Trophoblast cell (in vitro differentiated cells and primary cell): ENCODE data around the gene FOSL2.

Source experiments
- DNase-seq, 2 donors: peaks; one replicate each; pipeline ENCODE4 v3.0.0-alpha.2; 2016
- H2AFZ ChIP-seq: 2 replicates; pipeline ENCODE4 v1.6.1; 2013; ENCODE audit warnings: low read length, moderate library complexity, mild to moderate bottlenecking; ENCODE audit not compliant: insufficient read depth, poor library complexity
- H2AK5ac ChIP-seq: 2 replicates; pipeline ENCODE4 v1.6.1; 2013; ENCODE audit warnings: mild to moderate bottlenecking, low read length
- H2BK120ac ChIP-seq: 2 replicates; pipeline ENCODE4 v1.6.1; 2013; ENCODE audit warnings: low read length, mild to moderate bottlenecking, moderate library complexity; ENCODE audit not compliant: insufficient read depth, poor library complexity
- H2BK12ac ChIP-seq: 2 replicates; pipeline ENCODE4 v1.6.1; 2013; ENCODE audit warnings: mild to moderate bottlenecking, low read length, moderate library complexity
- H2BK5ac ChIP-seq: 2 replicates; pipeline ENCODE4 v1.6.1; 2013; ENCODE audit warnings: low read length, low read depth, moderate library complexity, mild to moderate bottlenecking; ENCODE audit not compliant: poor library complexity
- H3K14ac ChIP-seq: 2 replicates; pipeline ENCODE4 v1.6.1; 2013; ENCODE audit warnings: mild to moderate bottlenecking, low read length
- H3K18ac ChIP-seq: 2 replicates; pipeline ENCODE4 v1.6.1; 2013; ENCODE audit warnings: mild to moderate bottlenecking, low read length
- H3K23ac ChIP-seq: 2 replicates; pipeline ENCODE4 v1.6.1; 2013; ENCODE audit warnings: low read length
- H3K27ac ChIP-seq: 2 replicates; pipeline ENCODE4 v1.5.1; 2013; ENCODE audit warnings: low read depth, mild to moderate bottlenecking, inconsistent platforms, low read length, moderate library complexity
- H3K27me3 ChIP-seq: 2 replicates; pipeline ENCODE4 v1.6.1; 2013; ENCODE audit warnings: inconsistent platforms, mild to moderate bottlenecking, low read length, moderate library complexity; ENCODE audit not compliant: insufficient read depth
- H3K36me3 ChIP-seq, 2 experiments: 1 replicate in 1 of 2; 2 replicates in 1 of 2; pipeline ENCODE4 v1.6.1; 2013; ENCODE audit warnings: low read length in 2 of 2, mild to moderate bottlenecking in 2 of 2, moderate library complexity in 1 of 2; ENCODE audit not compliant: insufficient read depth in 2 of 2, control insufficient read depth in 1 of 2
- H3K4ac ChIP-seq: 2 replicates; pipeline ENCODE4 v1.6.1; 2013; ENCODE audit warnings: low read depth, mild to moderate bottlenecking, low read length, moderate library complexity
- H3K4me1 ChIP-seq, 2 experiments: 1 replicate in 1 of 2; 2 replicates in 1 of 2; pipeline ENCODE4 v1.6.1; 2013; ENCODE audit warnings: low read length in 2 of 2, mild to moderate bottlenecking in 2 of 2, moderate library complexity in 1 of 2; ENCODE audit not compliant: insufficient read depth in 2 of 2, control insufficient read depth in 1 of 2
- H3K4me2 ChIP-seq: 2 replicates; pipeline ENCODE4 v1.6.1; 2013; ENCODE audit warnings: inconsistent platforms, mild to moderate bottlenecking, low read length, moderate library complexity
- H3K4me3 ChIP-seq: 2 replicates; pipeline ENCODE4 v1.5.1; 2013; ENCODE audit warnings: mild to moderate bottlenecking, low read depth, low read length, inconsistent platforms
- H3K79me1 ChIP-seq: one replicate; pipeline ENCODE4 v1.6.1; 2013; ENCODE audit warnings: low read length
- H3K79me2 ChIP-seq: 2 replicates; pipeline ENCODE4 v1.6.1; 2013; ENCODE audit warnings: low read length, mild to moderate bottlenecking; ENCODE audit not compliant: control insufficient read depth, insufficient read depth, poor library complexity
- H3K9ac ChIP-seq: 2 replicates; pipeline ENCODE4 v1.6.1; 2013; ENCODE audit warnings: mild to moderate bottlenecking, low read length
- H3K9me3 ChIP-seq: 2 replicates; pipeline ENCODE4 v1.6.1; 2013; ENCODE audit warnings: low read depth, mild to moderate bottlenecking, control low read depth, inconsistent platforms, low read length; ENCODE audit not compliant: insufficient read depth
- H4K12ac ChIP-seq: 2 replicates; pipeline ENCODE4 v1.6.1; 2013; ENCODE audit warnings: low read depth, mild to moderate bottlenecking, low read length, moderate library complexity
- H4K8ac ChIP-seq: 2 replicates; pipeline ENCODE4 v1.6.1; 2013; ENCODE audit warnings: low read depth, mild to moderate bottlenecking, low read length, moderate library complexity
- H4K91ac ChIP-seq: one replicate; pipeline ENCODE4 v1.6.1; 2013; ENCODE audit warnings: low read depth, mild to moderate bottlenecking, low read length, moderate library complexity
- WGBS: extraction: QIAGEN DNeasy Blood & Tissue Kit; methylation state at CpG from one replicate; pipeline ENCODE4 v1.1.7; 2013; ENCODE audit warnings: missing lambda C conversion rate; ENCODE audit not compliant: insufficient read length, insufficient coverage; ENCODE audit errors: extremely low coverage; 5-methylcytosine and 5-hydroxymethylcytosine counted together

Gene FOSL2

GRCh38 chr2:28391564-28392296 lies 928 bp upstream of the FOSL2 start:
- H2BK120ac ChIP-seq: peak overlapping the region; percentile 57
- no peaks in the 10 kb centered on the region for H3K36me3 ChIP-seq
- WGBS: no CpG with 5 or more reads among the region's 70 CpGs
- peak; percentile 84 to 85 for DNase-seq
- H3K4me1 ChIP-seq: peaks cover 21 to 27% of the 10 kb centered on the region in 2 experiments
- H3K79me2 ChIP-seq: peaks cover 36% of the 10 kb centered on the region
- peak overlapping the region; percentile 37 for H2AFZ ChIP-seq
- peak overlapping the region; percentile 87 for H3K14ac ChIP-seq
- H3K18ac ChIP-seq: peak overlapping the region; percentile 34
- H3K9ac ChIP-seq: peak overlapping the region; percentile 80
- no peak overlapping the region for H4K12ac ChIP-seq
- H3K27me3 ChIP-seq: no peaks in the 10 kb centered on the region
- peak overlapping the region; percentile 86 for H4K91ac ChIP-seq
- H2BK5ac ChIP-seq: peak overlapping the region; percentile 97
- H2AK5ac ChIP-seq: no peak overlapping the region
- H4K8ac ChIP-seq: peak overlapping the region; percentile 98
- peaks cover 61% of the 10 kb centered on the region for H3K79me1 ChIP-seq
- H3K23ac ChIP-seq: no peak overlapping the region
- peak overlapping the region; percentile 12 for H3K4ac ChIP-seq
- peak overlapping the region; percentile 66 for H3K4me3 ChIP-seq
- peak overlapping the region; percentile 67 for H3K4me2 ChIP-seq
- H3K27ac ChIP-seq: peak overlapping the region; percentile 98
- no peak overlapping the region for H2BK12ac ChIP-seq
- no peaks in the 10 kb centered on the region for H3K9me3 ChIP-seq

- Histone ChIP-seq H2AK5ac (no peak overlapping the region), H4K12ac (peak overlapping the region; percentile 71), H3K27ac (peak overlapping the region; percentile 98), H3K9ac (peak overlapping the region; percentile 81), H3K27me3 (no peaks in the 10 kb centered on the region), H3K23ac (no peak overlapping the region), H3K36me3 (peaks cover 2% of the 10 kb centered on the region in 2 experiments), H3K79me1 (peaks cover 57% of the 10 kb centered on the region), H3K79me2 (peaks cover 40% of the 10 kb centered on the region), H3K9me3 (no peaks in the 10 kb centered on the region), H4K8ac (peak overlapping the region; percentile 48), H3K18ac (peak overlapping the region; percentile 90), H3K4me3 (peak overlapping the region; percentile 83), H3K4me1 (peaks cover 16 to 22% of the 10 kb centered on the region in 2 experiments), H2BK12ac (peak overlapping the region; percentile 63), H3K4me2 (peak overlapping the region; percentile 67), H2AFZ (peak overlapping the region; percentile 66), H2BK5ac (peak overlapping the region; percentile 83), H2BK120ac (peak overlapping the region; percentile 79), H3K4ac (peak overlapping the region; percentile 93), H3K14ac (peak overlapping the region; percentile 92), H4K91ac (peak overlapping the region; percentile 87)
- no CpG with 5 or more reads among the region's 81 CpGs for WGBS
- DNase-seq: peak in 1 of 2 donors; percentile 61
These were observed 617 bp downstream of the FOSL2 start for GRCh38 chr2:28393114-28393836.

DNA sequence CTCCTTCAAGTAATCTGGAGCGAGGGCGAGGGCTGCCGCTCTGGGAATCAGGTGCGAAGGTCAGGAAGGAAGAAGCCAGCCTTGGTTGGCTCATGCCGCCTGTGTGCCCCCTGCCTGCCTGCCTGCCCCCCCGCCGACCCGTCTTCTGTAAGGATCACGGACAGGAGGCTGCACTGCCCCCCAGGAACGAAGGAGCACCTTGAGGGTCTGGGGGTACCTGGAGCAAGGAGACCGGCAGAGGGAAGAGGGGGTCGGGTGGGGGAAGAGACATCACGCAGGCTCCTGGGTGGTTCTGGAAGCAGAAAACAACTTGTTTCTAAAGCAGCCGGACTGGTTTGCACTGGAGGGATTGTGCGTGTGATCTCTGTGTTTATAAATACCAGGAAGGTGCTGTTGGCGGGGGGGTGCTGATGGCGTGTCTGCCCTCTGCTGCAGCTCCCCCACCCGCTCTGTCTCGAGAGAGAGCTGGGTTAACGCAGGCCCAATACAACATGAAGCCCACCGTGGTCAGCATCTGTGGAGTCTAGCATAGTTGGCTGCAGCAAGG lies 1.7 kb downstream of the FOSL2 start:
- Histone ChIP-seq H4K91ac (peak overlapping the region; percentile 84), H2BK12ac (peak overlapping the region; percentile 59), H3K9me3 (no peaks in the 10 kb centered on the region), H3K23ac (no peak overlapping the region), H2AFZ (peak overlapping the region; percentile 0), H3K27ac (peak overlapping the region; percentile 45), H2BK5ac (peak overlapping the region; percentile 78), H3K18ac (peak overlapping the region; percentile 89), H3K4ac (peak overlapping the region; percentile 97), H3K14ac (peak overlapping the region; percentile 72), H3K4me2 (peak overlapping the region; percentile 78), H3K27me3 (no peaks in the 10 kb centered on the region), H3K36me3 (peaks cover 4 to 7% of the 10 kb centered on the region in 2 experiments), H4K8ac (peak overlapping the region; percentile 1), H2BK120ac (peak overlapping the region; percentile 86), H3K79me2 (peaks cover 42% of the 10 kb centered on the region), H3K9ac (peak overlapping the region; percentile 71), H3K4me1 (peaks cover 11 to 20% of the 10 kb centered on the region in 2 experiments), H2AK5ac (no peak overlapping the region), H4K12ac (peak overlapping the region; percentile 43), H3K79me1 (peaks cover 54% of the 10 kb centered on the region), H3K4me3 (peak overlapping the region; percentile 83)
- peak in 1 of 2 donors; percentile 46 for DNase-seq
- WGBS: no CpG with 5 or more reads among the region's 21 CpGs

DNA sequence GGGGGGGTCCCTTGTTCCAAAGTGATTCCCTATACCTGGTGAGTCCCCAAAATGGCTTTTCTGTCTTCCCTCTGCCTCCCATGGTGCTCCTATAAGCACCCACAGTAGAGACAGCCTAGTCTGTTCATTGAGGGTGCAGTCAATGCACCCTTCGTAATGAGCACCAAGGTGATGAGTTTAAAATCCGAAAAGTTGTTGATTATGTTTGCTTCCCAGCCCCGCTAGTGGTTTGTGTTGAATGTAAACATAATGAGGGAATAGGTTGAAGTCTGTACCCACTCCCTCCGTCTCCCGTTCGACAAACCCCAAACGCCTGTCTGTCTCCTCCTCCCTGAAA lies 2.3 kb downstream of the FOSL2 start:
- Histone ChIP-seq H3K4me1 (peaks cover 11 to 20% of the 10 kb centered on the region in 2 experiments), H2BK12ac (no peak overlapping the region)
- no peak for DNase-seq

More for the DNA sequence above, 2.3 kb downstream of the FOSL2 start:
- Histone ChIP-seq H4K12ac (no peak overlapping the region), H2BK120ac (no peak overlapping the region), H3K4me3 (peak overlapping the region; percentile 83), H3K27ac (peak overlapping the region; percentile 45), H3K9ac (peak overlapping the region; percentile 65), H3K4me2 (peak overlapping the region; percentile 78), H3K23ac (no peak overlapping the region), H3K4ac (peak overlapping the region; percentile 92), H2AK5ac (no peak overlapping the region), H3K9me3 (no peaks in the 10 kb centered on the region), H3K79me1 (peaks cover 50% of the 10 kb centered on the region), H2AFZ (no peak overlapping the region), H2BK5ac (peak overlapping the region; percentile 33), H3K27me3 (no peaks in the 10 kb centered on the region), H3K36me3 (peaks cover 4 to 9% of the 10 kb centered on the region in 2 experiments), H4K8ac (no peak overlapping the region), H4K91ac (peak overlapping the region; percentile 8), H3K14ac (no peak overlapping the region), H3K79me2 (peaks cover 44% of the 10 kb centered on the region), H3K18ac (no peak overlapping the region)
- no CpG with 5 or more reads among the region's 7 CpGs for WGBS
